Adrenal gland (tissue), 12 donors: ENCODE results near the gene GGT5. TPM values are rescaled to one million over a fixed set of nuclear protein-coding genes. Genes with fewer than 3 reads are reported as not detected.

Experiments used
- DNase-seq, 7 donors: peaks; one replicate each; pipeline ENCODE4 v3.0.0-alpha.2; 2019 to 2020
- H3K27ac ChIP-seq, 5 donors: fragments of 200-600 bp; sonication (generic) in 4 of 5; 1 replicate in 3 of 5; 2 replicates in 2 of 5; pipeline versions ENCODE4 v1.5.1 to v1.8.0; 2016 to 2020; ENCODE audit warnings: mild to moderate bottlenecking in 1 of 5
- H3K27me3 ChIP-seq: fragments of 200-600 bp; 2 replicates; pipeline ENCODE4 v1.8.0; 2021
- H3K36me3 ChIP-seq, 2 donors: fragments of 200-600 bp; replicated peaks in 1 of 2; 1 replicate in 1 of 2; 2 replicates in 1 of 2; pipeline versions ENCODE4 v1.5.1 to v1.8.0; 2018 to 2022
- H3K4me1 ChIP-seq, 2 donors: fragments of 200-600 bp; replicated peaks in 1 of 2; 1 replicate in 1 of 2; 2 replicates in 1 of 2; pipeline versions ENCODE4 v1.5.1 to v1.8.0; 2018 to 2021
- H3K4me3 ChIP-seq, 4 donors: fragments of 200-600 bp; sonication (generic) in 3 of 4; one replicate each; pipeline ENCODE4 v1.5.1; 2016 to 2018
- H3K9me3 ChIP-seq, 3 donors: fragments of 200-600 bp; sonication (generic) in 1 of 3; replicated peaks in 1 of 3; 1 replicate in 2 of 3; 2 replicates in 1 of 3; pipeline versions ENCODE4 v1.5.1 to v1.8.0; 2016 to 2021
- POLR2A ChIP-seq, 2 donors: fragments of 450-650 bp; IDR thresholded peaks; one replicate each; pipeline ENCODE4 v1.6.1; 2017; ENCODE audit warnings: antibody characterized with exemption in 2 of 2, mild to moderate bottlenecking in 2 of 2, moderate library complexity in 1 of 2
- WGBS, 4 donors: extraction: QIAGEN DNeasy Blood & Tissue Kit in 2 of 4; methylation state at CpG; one replicate each; pipeline versions ENCODE4 v1.1.5 to v1.1.7; 2013 to 2017; 5-methylcytosine and 5-hydroxymethylcytosine counted together
- intact Hi-C, 2 donors: fragments of 100-400 bp; cut with DNase I; formaldehyde crosslinking; loops; one replicate each; pipeline versions ENCODE4 v1.14.1 to v1.15.0; 2022 to 2023
- polyA plus RNA-seq, 3 donors: library from polyadenylated mRNA; stranded (reverse); fragments of 200-250 nt in 2 of 3; fragments of 350-450 nt in 1 of 3; fragmentation: Illumina TruSeq in 1 of 3; extraction: RNeasy Lipid Tissue Mini Kit (QIAGEN cat#74804) in 1 of 3; gene quantifications; one replicate each; pipeline ENCODE4 v1.2.3, GENCODE V29; 2013 to 2014
- total RNA-seq, 9 donors: library from RNA; depleted of rRNA in 4 of 9; stranded (reverse); fragments of >200 nt in 4 of 9; fragments of 120-200 nt in 1 of 9; fragmentation: NEBNext Ultra II Directional in 1 of 9; extraction: Animal tissue kit (Norgen Biotek cat#: 25700) in 1 of 9; gene quantifications; one replicate each; pipeline versions ENCODE4 v1.1.0 to v1.2.4, GENCODE V29; 2013 to 2023
- TF ChIP-seq, protein P1 (sequence below), 6 experiments: fragments of 450-650 bp in 4 of 6; fragments of 200-600 bp in 2 of 6; sonication (generic) in 1 of 6; IDR thresholded peaks; 1 replicate in 5 of 6; 2 replicates in 1 of 6; pipeline versions ENCODE4 v1.5.1 to v1.8.0; 2016 to 2021; ENCODE audit warnings: antibody characterized with exemption in 6 of 6, mild to moderate bottlenecking in 2 of 6, moderate library complexity in 1 of 6
- donor health status: healthy with polysubstance abuse.
- donor health status: Bipolar disorder and iron deficiency.
- donor health status: DM: yes; HTN: yes; CAD: no.
- donor health status: DM: no; HTN: no; CAD: no.
- donor health status: DM: no; HTN: no; CAD: no.
- donor health status: DM: yes; HTN: yes; CAD: no.

Gene GGT5
- total and polyA plus RNA-seq, 12 donors, result 7.5 to 149 (median 78.5) TPM

DNA sequence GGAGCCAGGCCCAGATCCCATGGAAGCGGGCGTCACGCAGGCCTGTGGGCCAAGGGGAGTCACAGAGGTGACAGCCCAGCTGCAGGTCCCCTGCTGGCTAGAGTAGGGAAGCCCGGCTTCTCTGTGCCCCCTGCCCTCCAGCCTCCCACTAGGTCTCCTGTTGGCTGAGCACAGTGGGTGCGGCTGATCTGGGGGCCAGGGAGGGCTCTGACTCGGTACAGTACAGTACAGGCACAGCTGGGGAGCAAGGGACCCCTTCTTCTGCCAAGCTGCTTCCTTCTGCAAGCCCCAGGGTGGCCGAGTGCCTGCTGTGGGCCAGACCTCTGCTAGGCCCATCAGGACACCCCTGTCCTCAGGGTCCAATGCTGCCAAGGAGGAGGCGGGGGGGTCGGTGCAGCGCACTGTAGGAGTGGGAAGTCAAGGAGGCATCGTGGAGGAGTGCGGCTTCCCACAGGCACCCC, 53.5 kb downstream of the GGT5 start:
- Histone ChIP-seq H3K4me3 (no peak overlapping the region), H3K4me1 (peaks cover 0 to 6% of the 10 kb centered on the region in 2 donors), H3K36me3 (no peaks in the 10 kb centered on the region), H3K27ac (no peak overlapping the region), H3K9me3 (no peaks in the 10 kb centered on the region), H3K27me3 (no peaks in the 10 kb centered on the region)
- WGBS, 4 donors, result 86 to 96% (median 92%) methylated on average over 9 to 12 of the region's 12 CpGs
- DNase-seq, result no peak
- TF ChIP-seq, protein P1, sequence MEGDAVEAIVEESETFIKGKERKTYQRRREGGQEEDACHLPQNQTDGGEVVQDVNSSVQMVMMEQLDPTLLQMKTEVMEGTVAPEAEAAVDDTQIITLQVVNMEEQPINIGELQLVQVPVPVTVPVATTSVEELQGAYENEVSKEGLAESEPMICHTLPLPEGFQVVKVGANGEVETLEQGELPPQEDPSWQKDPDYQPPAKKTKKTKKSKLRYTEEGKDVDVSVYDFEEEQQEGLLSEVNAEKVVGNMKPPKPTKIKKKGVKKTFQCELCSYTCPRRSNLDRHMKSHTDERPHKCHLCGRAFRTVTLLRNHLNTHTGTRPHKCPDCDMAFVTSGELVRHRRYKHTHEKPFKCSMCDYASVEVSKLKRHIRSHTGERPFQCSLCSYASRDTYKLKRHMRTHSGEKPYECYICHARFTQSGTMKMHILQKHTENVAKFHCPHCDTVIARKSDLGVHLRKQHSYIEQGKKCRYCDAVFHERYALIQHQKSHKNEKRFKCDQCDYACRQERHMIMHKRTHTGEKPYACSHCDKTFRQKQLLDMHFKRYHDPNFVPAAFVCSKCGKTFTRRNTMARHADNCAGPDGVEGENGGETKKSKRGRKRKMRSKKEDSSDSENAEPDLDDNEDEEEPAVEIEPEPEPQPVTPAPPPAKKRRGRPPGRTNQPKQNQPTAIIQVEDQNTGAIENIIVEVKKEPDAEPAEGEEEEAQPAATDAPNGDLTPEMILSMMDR (IDR thresholded peaks at IDR 0.05), result no peak
- no peak for TF ChIP-seq POLR2A (IDR thresholded peaks at IDR 0.05)
- intact Hi-C loops, result loop anchor here in 1 of 2 donors (2.0 kb wide), 1 partner anchor 55 kb away; no protein-coding TSS in a partner anchor

DNA sequence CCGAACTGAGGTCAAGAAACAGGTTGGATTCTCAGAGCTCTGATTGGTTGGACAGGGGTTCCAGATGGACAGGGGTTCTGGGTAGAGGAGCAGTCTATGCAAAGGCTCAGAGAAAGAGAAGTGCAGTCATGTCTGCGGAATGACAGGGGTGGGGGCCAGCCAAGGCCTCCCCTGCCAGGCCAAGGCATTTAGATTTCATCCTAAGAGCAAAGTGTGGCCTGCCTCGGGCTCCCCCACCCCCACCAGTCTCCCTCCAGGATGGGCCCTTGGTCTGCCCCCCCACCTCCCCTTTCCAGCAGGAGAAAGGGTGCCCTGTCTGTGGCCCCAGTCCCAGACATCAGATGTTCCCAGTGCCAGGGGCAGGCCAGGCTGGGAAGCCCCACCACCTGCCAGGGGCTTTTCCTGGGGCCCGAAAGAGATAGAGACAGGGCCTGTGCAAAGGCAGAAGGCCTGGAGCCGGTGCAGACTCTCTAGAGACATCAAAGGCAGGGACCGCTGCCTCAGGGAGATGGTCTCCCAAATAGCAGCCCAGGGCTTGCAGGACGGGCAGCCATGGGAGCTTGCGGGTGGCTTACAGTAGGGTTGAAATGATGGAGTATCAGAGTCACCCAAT, 54.2 kb downstream of the GGT5 start:
- WGBS, 4 donors, result 95 to 100% (median 96%) methylated on average over 5 to 8 of the region's 8 CpGs
- H3K27me3 ChIP-seq, result no peaks in the 10 kb centered on the region
- no peak for DNase-seq
- peaks cover 0 to 6% of the 10 kb centered on the region in 2 donors for H3K4me1 ChIP-seq
- no peaks in the 10 kb centered on the region for H3K36me3 ChIP-seq
- H3K9me3 ChIP-seq, result no peaks in the 10 kb centered on the region
- TF ChIP-seq, protein P1 (IDR thresholded peaks at IDR 0.05), result no peak
- no peak for TF ChIP-seq POLR2A (IDR thresholded peaks at IDR 0.05)
- intact Hi-C loops, result loop anchor here in 1 of 2 donors (2.0 kb wide), 1 partner anchor 56 kb away; no protein-coding TSS in a partner anchor
- H3K4me3 ChIP-seq, result no peak overlapping the region
- H3K27ac ChIP-seq, result peak overlapping the region in 1 of 5 donors; percentile 24

DNA sequence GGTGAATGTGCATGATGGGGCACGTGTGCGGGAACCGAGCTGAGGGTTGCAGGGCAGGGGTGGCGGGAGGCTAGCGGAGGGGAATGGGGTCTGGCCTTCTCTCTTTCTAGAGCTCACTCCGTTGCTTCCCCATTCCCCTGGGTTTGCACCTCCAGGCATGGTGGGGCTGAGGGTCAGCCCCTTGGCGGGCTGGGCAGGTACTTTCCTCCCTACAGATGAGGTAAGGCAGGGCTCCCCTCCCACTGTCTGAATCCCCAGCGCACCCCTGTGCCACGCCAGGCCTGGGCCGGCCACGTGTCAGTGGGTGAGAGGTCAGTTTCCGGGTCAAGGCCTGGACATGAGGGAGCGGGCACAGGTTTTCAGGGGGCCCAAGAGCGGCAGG, 54.7 kb downstream of the GGT5 start:
- intact Hi-C loops, result loop anchor here in 1 of 2 donors (2.0 kb wide), 1 partner anchor 57 kb away; no protein-coding TSS in a partner anchor
- peaks cover 0 to 6% of the 10 kb centered on the region in 2 donors for H3K4me1 ChIP-seq
- H3K36me3 ChIP-seq, result no peaks in the 10 kb centered on the region
- TF ChIP-seq POLR2A (IDR thresholded peaks at IDR 0.05), result no peak
- TF ChIP-seq, protein P1 (IDR thresholded peaks at IDR 0.05), result no peak
- peak overlapping the region in 1 of 5 donors; percentile 24 for H3K27ac ChIP-seq
- WGBS, 4 donors, result 73 to 88% (median 81%) methylated on average over 7 to 14 of the region's 14 CpGs
- H3K4me3 ChIP-seq, result no peak overlapping the region
- H3K9me3 ChIP-seq, result no peaks in the 10 kb centered on the region
- peak in 1 of 7 donors; percentile 22 for DNase-seq
- H3K27me3 ChIP-seq, result no peaks in the 10 kb centered on the region

DNA sequence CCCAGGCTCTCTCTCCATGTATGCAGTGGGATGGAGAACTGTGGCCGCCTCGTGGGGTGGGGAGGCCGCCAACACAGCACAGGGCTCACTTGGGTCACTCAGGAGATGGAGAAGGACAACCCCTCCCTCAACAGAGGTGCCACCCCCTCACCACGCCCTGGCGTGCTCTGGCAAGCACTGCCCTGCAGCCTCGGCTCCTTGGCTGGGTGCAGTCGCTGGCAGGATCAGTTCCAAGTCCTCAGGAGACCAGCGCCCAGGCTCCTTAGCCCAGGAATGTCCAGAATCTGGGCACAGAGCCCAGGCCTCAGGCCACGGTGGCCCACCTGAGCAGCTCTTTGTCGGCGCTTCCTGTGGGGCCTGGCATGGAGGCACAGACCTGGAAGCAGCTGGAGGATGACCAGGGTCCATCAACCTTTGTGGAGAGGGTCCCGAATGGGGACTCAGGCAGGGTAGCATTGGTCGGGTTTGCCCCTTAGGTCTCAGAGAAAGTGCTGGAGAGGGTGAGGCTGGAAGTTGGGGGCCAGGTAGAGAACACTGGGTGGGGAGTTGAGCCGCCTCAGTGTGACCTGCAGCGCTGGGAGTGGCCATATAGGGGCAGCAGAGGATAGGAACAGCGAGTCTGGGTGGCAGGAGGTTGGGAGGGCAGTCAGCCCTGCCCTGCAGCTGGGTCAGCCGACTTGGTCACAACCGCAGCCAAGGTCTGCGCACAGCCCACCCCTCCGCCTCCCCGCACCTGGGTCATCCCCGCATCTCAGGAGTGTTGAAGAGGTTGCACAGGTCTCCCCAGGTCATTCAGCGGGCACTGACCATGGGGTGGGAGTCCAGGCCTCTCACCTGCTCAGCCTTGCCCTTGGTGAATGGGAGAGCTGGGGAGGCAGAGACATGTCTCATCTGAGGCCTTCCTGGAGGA, 55.4 kb downstream of the GGT5 start:
- no peak for TF ChIP-seq POLR2A (IDR thresholded peaks at IDR 0.05)
- TF ChIP-seq, protein P1 (IDR thresholded peaks at IDR 0.05), result peak; percentile 79 to 98 (median 96)
- DNase-seq, result peak; percentile 72 to 83 (median 78)
- Histone ChIP-seq H3K4me3 (no peak overlapping the region), H3K9me3 (no peaks in the 10 kb centered on the region), H3K36me3 (no peaks in the 10 kb centered on the region), H3K4me1 (peaks cover 0 to 6% of the 10 kb centered on the region in 2 donors), H3K27ac (peak overlapping the region in 1 of 5 donors; percentile 24), H3K27me3 (no peaks in the 10 kb centered on the region)
- WGBS, 4 donors, result 35 to 44% (median 38%) methylated on average over 13 to 23 of the region's 23 CpGs
- intact Hi-C loops, result loop anchor here (2.0 kb wide), 1 partner anchor 57 kb away; no protein-coding TSS in a partner anchor
